ENCODE measurements around the gene TMC1.
"Not testable (repeated sequence)": the region's sequence is repeated elsewhere in the genome, so short reads cannot be mapped to it uniquely, and the experiment has no call there.

TMC1 gene

GRCh38 chr9:72779614-72780013 lies 258.2 kb downstream of the TMC1 start:
- no peak for DNase-seq

- no peak for DNase-seq
These were observed 265.5 kb downstream of the TMC1 start for GRCh38 chr9:72786948-72787347.

DNA sequence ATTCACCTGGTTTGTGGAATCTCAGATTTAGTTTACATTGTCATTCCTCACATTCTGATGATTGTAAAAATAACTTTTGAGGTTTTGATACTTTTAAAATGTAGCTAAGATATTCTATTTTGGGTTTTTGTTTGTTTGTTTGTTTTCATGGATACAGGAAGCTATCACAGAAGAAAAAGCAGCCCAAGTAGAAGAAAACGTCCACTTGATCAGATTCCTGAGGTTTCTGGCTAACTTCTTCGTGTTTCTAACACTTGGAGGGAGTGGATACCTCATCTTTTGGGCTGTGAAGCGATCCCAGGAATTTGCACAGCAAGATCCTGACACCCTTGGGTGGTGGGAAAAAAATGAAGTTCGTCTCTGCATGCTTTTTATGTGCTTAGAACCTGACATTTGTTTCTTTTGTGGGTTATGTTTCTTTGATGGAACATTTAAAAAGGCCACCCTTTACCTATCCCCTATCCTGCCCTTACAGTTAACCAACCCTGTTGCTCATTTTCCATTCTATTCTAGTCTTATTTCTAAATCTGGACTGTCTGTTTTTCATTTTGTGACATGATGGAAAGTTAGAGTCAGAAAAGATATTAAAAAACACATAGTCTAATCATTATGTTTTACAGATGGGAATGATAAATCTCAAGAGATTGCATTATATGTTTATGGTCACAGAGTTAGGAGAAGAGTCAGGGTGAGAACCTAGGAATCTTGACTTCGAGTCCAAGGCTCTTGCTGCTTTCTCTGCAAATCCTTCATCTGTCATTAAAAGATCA lies 267.7 kb downstream of the TMC1 start:
- no peak for DNase-seq

DNA sequence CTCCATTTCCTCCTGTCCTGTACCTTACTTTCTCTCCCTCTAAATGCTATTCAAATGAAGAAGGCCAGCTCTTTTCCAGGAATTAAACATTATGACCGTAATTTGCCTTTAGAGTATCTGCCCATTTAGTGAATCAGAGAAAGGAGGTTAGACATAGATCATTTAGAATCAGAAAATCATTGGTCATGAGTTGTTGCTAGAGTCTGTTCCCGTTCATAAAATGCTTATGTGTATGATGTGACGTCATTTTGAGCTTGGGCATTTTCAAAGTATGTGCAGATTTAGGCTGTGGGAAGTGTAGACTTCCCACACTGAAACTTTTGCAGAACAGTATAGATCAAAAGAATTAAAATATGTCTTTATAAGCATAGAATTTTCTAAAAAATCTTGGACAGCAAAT lies 268.5 kb downstream of the TMC1 start:
- DNase-seq = no peak

GRCh38 chr9:72790989-72791388 lies 269.6 kb downstream of the TMC1 start:
- DNase-seq = no peak

DNA sequence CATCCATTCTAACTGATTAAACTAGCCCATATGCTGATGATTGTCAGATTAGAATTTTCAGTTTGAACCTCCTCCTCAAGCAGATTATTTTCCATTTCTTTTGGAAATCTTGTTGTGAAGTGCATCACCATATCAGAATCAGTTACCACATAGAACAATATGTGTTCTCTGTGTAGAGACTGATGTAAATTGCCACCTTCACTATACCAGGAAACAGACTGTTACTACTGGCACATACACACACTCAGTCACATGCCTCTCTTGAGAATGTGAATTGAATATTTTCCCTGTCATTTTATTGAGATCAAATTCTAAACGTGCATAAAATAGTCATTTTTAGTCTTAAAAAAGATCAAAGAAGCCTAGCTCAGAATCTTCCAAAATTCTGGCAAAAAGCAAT lies 270.0 kb downstream of the TMC1 start:
- no peak for DNase-seq

- no peak for DNase-seq
These were observed 273.5 kb downstream of the TMC1 start for GRCh38 chr9:72794946-72795345.

DNA sequence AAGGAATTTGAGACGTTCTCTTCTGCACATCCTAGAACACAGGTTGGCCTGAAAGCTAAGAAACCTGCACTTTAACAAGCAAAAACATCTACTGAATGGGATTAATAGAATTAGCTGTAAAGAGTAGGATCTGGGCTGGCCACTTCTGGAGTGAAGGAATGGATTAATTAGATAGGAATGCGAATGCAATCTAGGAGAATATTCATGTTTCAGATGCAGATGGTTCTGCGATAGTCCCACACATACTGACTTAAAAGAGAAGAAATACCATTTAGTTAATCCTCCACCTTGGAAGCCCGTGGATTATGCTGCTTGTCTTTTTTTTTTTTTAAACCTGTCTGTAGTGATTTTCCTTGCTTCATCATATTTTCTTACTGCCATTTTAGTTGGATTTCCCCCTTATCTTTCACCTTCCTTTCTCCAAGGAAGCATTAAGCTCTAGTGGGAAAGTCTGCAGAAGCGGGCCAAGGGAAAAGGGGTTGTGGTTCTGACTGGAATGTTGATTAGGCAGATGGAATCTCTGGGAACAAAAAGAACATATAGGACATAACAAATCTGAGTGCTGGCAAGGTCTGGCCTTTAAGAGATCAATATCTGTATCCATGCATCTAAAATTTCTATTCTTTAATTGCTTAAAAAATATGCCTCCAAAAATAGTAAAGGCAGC lies 279.1 kb downstream of the TMC1 start:
- DNase-seq = no peak

DNA sequence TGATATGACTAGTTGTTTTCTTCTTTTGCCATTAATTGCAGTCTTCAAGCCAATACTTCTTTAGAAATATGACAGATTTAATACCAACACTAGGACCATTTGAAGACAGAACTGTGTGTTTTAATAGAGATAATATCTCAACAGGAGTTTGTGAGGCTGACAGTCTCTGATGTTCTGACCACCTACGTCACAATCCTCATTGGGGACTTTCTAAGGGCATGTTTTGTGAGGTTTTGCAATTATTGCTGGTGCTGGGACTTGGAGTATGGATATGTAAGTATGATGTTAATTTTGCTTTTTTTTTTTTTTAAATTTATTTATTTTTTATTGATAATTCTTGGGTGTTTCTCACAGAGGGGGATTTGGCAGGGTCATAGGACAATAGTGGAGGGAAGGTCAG lies 283.8 kb downstream of the TMC1 start:
- no peak for DNase-seq

- DNase-seq = not testable (repeated sequence)
These were observed 285.0 kb downstream of the TMC1 start for GRCh38 chr9:72806313-72806809.

GRCh38 chr9:72807765-72808445 lies 286.5 kb downstream of the TMC1 start:
- DNase-seq = no peak

- no peak for DNase-seq
These were observed 287.0 kb downstream of the TMC1 start for GRCh38 chr9:72808446-72808768.

DNA sequence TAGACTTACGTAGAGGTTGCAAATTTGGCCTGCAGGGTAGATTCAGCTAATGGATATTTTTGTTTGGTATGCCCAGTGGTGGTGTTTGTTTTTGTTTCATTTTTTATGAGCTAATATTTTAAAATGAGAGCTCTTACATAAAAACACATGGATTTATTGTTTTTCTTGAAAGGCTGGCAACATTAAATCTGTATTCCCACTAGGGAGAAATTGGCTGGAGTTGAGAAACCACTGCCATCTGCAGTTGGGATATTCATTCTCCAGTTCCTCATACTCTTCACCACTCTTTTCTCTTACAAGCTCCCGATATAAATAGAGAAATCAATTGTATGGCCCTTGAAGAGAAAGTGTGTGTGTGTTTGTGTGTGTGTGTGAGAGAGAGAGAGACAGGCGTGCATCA lies 288.2 kb downstream of the TMC1 start:
- no peak for DNase-seq

- DNase-seq = no peak
These were observed 291.2 kb downstream of the TMC1 start for GRCh38 chr9:72812559-72813111.

DNA sequence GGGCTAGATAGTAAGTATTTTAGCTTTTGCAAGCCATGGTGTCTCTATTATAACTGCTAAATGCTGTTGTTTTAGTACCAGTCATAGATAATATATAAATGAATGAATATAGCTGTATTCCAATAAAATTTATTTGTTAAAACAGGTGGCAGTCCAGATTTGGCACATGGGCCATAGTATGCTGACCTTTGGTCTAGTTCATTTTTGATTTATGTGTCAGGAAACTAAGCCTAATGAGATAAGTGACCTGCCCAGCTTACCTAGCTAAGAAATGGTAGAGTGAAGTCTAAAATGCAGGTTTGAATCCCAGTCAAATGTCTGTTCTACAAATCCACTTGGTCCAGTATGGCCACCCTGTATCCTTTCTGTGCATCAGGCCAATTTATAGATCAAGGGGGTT lies 292.1 kb downstream of the TMC1 start:
- DNase-seq = no peak

DNA sequence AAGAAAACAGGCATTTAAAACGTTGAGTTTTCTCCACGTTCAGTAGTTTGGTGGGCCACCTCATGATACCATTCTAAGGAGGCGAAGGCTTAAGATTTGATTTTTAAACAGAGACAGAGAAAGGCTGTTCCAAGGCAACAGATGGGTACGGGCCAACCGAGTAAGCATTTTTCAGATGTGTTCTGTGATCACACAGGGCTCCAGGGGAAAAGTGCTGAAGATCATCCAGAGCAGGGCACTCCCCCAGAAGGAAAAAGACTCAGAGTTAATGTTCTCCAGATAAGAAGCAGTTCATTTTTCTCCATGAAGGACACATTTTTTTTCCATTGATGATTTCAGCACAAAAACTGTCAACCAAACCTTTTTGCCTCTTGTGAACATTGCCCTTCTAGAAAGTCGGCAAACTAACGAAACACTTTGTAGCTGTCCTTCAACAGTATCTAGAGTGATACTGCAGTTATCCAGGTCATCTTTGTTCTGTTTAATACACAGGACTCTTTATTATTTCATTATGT lies 292.7 kb downstream of the TMC1 start:
- DNase-seq = no peak

- DNase-seq = no peak
These were observed 295.3 kb downstream of the TMC1 start for GRCh38 chr9:72816666-72817065.

DNA sequence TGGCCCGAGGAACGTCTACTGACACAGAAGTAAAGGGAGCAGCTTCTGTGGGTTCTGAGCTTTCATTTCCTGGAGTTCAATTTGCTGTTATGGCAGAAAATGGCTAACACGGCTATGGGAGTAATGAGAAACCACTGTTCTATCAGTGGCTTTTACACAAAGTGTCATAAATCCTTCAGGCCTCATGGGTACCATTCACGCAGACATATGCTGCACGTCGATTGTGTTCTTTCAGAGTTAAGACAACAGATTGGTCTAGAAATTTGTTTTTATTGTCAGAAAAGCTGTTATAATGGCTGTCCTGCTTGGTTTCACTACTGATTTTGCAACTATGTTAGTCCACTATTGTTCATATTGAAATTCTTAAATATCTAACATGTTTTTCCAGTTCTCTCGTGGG lies 296.0 kb downstream of the TMC1 start:
- no peak for DNase-seq

- no peak for DNase-seq
These were observed 297.0 kb downstream of the TMC1 start for GRCh38 chr9:72818385-72818784.

DNA sequence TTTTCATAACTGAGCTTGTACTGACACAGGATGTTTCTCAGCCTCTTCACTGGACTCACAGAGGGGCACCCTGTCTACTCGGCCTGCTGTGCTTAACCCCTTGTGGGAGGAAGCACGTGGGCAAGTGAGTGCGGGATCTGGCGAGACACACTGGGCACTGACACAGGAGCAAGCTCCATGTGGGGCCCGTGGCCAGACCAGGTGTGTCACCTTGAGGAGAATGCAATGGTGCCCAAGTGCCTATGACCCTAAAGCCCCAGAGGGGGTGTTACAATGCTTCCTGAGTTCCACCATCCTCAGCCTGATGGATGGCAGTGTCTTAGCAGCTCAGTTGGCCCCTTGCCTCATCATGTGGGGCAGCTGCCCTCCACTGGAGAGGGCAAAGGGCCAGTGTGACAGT lies 302.6 kb downstream of the TMC1 start:
- no peak for DNase-seq

- no peak for DNase-seq
These were observed 305.9 kb downstream of the TMC1 start for GRCh38 chr9:72826996-72827949.

Measured in stimulated activated CD4-positive, alpha-beta T cell treated with anti-CD3 and anti-CD28 coated beads, Interleukin-12 subunit alpha, Interleukin-12 subunit beta, amount 100 ng/mL, for 4 hours (primary cell).